GM12892 (cell line): ENCODE data around the gene UBE2B.

Experiments used
- POLR2A ChIP-seq: IDR thresholded peaks from 2 replicates; pipeline ENCODE4 v1.6.1; 2011; ENCODE audit warnings: low read depth, low read length, control low read depth
- POLR2AphosphoS5 ChIP-seq: IDR thresholded peaks from 2 replicates; pipeline ENCODE4 v1.6.1; 2011; ENCODE audit warnings: low read depth, low read length, control low read depth

DNA sequence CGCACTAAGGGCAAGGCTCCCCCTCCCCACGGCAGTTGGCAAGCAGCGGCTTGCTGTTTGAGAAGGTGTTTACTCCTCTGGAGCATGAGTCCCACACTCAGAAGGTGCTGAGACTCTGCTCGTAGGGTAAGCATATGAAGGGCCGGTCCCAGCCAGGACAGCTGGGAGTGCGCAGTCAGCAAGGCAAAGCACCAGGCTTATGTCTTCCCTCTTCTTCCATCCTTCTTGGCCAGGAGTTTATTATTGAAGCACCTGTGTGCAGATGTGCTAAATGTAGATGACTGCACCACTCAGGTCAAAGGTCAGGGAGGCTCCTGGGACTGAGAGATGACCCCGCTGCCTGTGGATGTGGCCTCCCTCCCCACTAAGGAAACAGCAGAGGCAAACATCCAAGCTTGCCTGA, 67.4 kb downstream of the UBE2B start:
- TF ChIP-seq POLR2A (no peak), POLR2AphosphoS5 (no peak)
